Endothelial cell of umbilical vein (primary cell): Measurements from ENCODE around the gene ARHGAP18. TPM values are rescaled to one million over a fixed set of nuclear protein-coding genes. Genes with fewer than 3 reads are reported as not detected.

ENCODE experiments used
- BruUV-seq: library from RNA; stranded (reverse); fragments of 400-500 nt; replicated peaks from 2 replicates; lab custom pipeline; 2021; lab: Mats Ljungman, UMichigan
- CTCF ChIA-PET: fragments of 300-600, 350-600 bp; sonication (Branson Sonifier 250); formaldehyde crosslinking; loops from one replicate; lab custom pipeline; 2021; ENCODE audit warnings: antibody characterized with exemption, inconsistent platforms; lab: Charles Lee
- POLR2A ChIA-PET: fragments of 300-600, 350-600 bp; sonication (Branson Sonifier 250); formaldehyde crosslinking; loops from one replicate; lab custom pipeline; 2021; ENCODE audit warnings: antibody characterized with exemption, inconsistent platforms; lab: Charles Lee
- DNase-seq: peaks from one replicate; pipeline ENCODE4 v3.0.0-alpha.2; 2011; ENCODE audit warnings: low read depth, low spot score
- FAIRE-seq: peaks from 2 replicates; lab custom pipeline; 2011; peaks lifted over from hg19 to GRCh38; lab: Jason Lieb, UNC
- H2AFZ ChIP-seq: 2 replicates; pipeline ENCODE4 v1.6.0; 2012; ENCODE audit warnings: low read depth, low read length, control low read depth, inconsistent platforms
- H3K27ac ChIP-seq: 2 replicates; pipeline ENCODE4 v1.5.1; 2011; ENCODE audit warnings: low read depth, mild to moderate bottlenecking, control low read depth, low read length, moderate library complexity; ENCODE audit not compliant: insufficient read depth
- H3K27me3 ChIP-seq, 2 experiments: 2 replicates each; pipeline versions ENCODE4 v1.6.0 to v1.6.1; 2011; ENCODE audit warnings: low read length in 2 of 2, mixed read lengths in 1 of 2; ENCODE audit not compliant: control insufficient read depth in 2 of 2, insufficient read depth in 2 of 2
- H3K36me3 ChIP-seq, 2 experiments: 2 replicates in 1 of 2; 3 replicates in 1 of 2; pipeline ENCODE4 v1.5.1; 2011; ENCODE audit warnings: low read length in 2 of 2, mild to moderate bottlenecking in 1 of 2, moderate library complexity in 1 of 2; ENCODE audit not compliant: control insufficient read depth in 2 of 2, insufficient read depth in 2 of 2; ENCODE audit errors: extremely low read depth in 1 of 2
- H3K4me1 ChIP-seq: 3 replicates; pipeline ENCODE4 v1.5.1; 2011; ENCODE audit warnings: mild to moderate bottlenecking, low read length; ENCODE audit not compliant: control insufficient read depth, insufficient read depth; ENCODE audit errors: extremely low read depth
- H3K4me2 ChIP-seq: 2 replicates; pipeline ENCODE4 v1.6.1; 2011; ENCODE audit warnings: low read length, control low read depth, mixed read lengths; ENCODE audit not compliant: insufficient read depth
- H3K4me3 ChIP-seq, 3 experiments: fragments of 200-600 bp in 1 of 3; sonication (generic), shearing (Covaris generic) in 1 of 3; replicated peaks in 1 of 3; 2 replicates each; pipeline ENCODE4 v1.5.1; 2011 to 2016; ENCODE audit warnings: control low read depth in 3 of 3, low read length in 3 of 3, mild to moderate bottlenecking in 2 of 3, inconsistent platforms in 1 of 3, low read depth in 1 of 3, moderate library complexity in 1 of 3; ENCODE audit not compliant: insufficient read depth in 1 of 3
- H3K79me2 ChIP-seq: 2 replicates; pipeline ENCODE4 v1.6.0; 2012; ENCODE audit warnings: low read length, inconsistent platforms; ENCODE audit not compliant: control insufficient read depth, insufficient read depth
- H3K9ac ChIP-seq: replicated peaks from 2 replicates; pipeline ENCODE3; 2011; ENCODE audit warnings: low read length, control low read depth; ENCODE audit not compliant: insufficient read depth; ENCODE audit errors: extremely low read depth
- H3K9me1 ChIP-seq: replicated peaks from 3 replicates; pipeline ENCODE4 v1.6.0; 2011; ENCODE audit warnings: mild to moderate bottlenecking, low read length; ENCODE audit not compliant: control insufficient read depth, insufficient read depth; ENCODE audit errors: extremely low read depth
- H3K9me3 ChIP-seq: replicated peaks from 2 replicates; pipeline ENCODE4 v1.5.1; 2012; ENCODE audit warnings: low read length, inconsistent platforms; ENCODE audit not compliant: control insufficient read depth, insufficient read depth
- H4K20me1 ChIP-seq: replicated peaks from 2 replicates; pipeline ENCODE3; 2011; ENCODE audit warnings: mild to moderate bottlenecking, low read length; ENCODE audit not compliant: control insufficient read depth, insufficient read depth; ENCODE audit errors: extremely low read depth
- EZH2 ChIP-seq: IDR thresholded peaks from 2 replicates; pipeline ENCODE4 v1.6.1; 2012; ENCODE audit warnings: borderline replicate concordance, low read depth, mild to moderate bottlenecking, moderate library complexity, low read length, inconsistent platforms; ENCODE audit not compliant: severe bottlenecking
- FOS ChIP-seq: IDR thresholded peaks from 2 replicates; pipeline ENCODE4 v1.6.1; 2011; ENCODE audit warnings: mild to moderate bottlenecking, low read length, moderate library complexity, borderline replicate concordance; ENCODE audit not compliant: insufficient read depth
- GATA2 ChIP-seq: IDR thresholded peaks from 2 replicates; pipeline ENCODE4 v1.7.0; 2011; ENCODE audit warnings: low read depth, mild to moderate bottlenecking, moderate library complexity, mixed read lengths, low read length; ENCODE audit not compliant: insufficient read length, insufficient read depth
- JUN ChIP-seq: IDR thresholded peaks from 2 replicates; pipeline ENCODE4 v1.6.1; 2011; ENCODE audit warnings: borderline replicate concordance, low read depth; ENCODE audit not compliant: insufficient read length, insufficient read depth
- MYC ChIP-seq: IDR thresholded peaks from one replicate; pipeline ENCODE4 v1.6.1; 2011; ENCODE audit warnings: mild to moderate bottlenecking, low read depth, low read length
- POLR2A ChIP-seq: IDR thresholded peaks from 2 replicates; pipeline ENCODE4 v1.6.1; 2012; ENCODE audit warnings: low read depth, mild to moderate bottlenecking, control low read depth, low read length
- POLR2AphosphoS5 ChIP-seq: IDR thresholded peaks from 2 replicates; pipeline ENCODE4 v1.6.1; 2012; ENCODE audit warnings: low read depth, mild to moderate bottlenecking, control low read depth, low read length, moderate library complexity; ENCODE audit not compliant: insufficient read depth
- dilution Hi-C: fragments of 300-500 bp; cut with MboI; formaldehyde crosslinking; loops from one replicate; pipeline ENCODE4 v1.15.0; 2019; ENCODE audit warnings: low sequenced_read_pairs; ENCODE audit not compliant: extremely low pct_ligation_motif_present
- intact Hi-C: fragments of 100-400 bp; cut with micrococcal nuclease; formaldehyde crosslinking; loops from one replicate; pipeline ENCODE4 v1.10.0; 2022
- polyA plus RNA-seq, 4 experiments: library from polyadenylated mRNA; depleted of rRNA in 3 of 4; stranded (reverse) in 3 of 4; unstranded in 1 of 4; fragments of >200 nt; gene quantifications; 2 replicates each; pipeline versions ENCODE4 v1.2.1 to v1.2.3, GENCODE V29; 2011 to 2012; ENCODE audit warnings: missing spikeins in 1 of 4
- total RNA-seq: library from RNA; stranded (reverse); gene quantifications from 2 replicates; pipeline ENCODE4 v1.2.3, GENCODE V29; 2021
- TF ChIP-seq, protein P1 (sequence below): IDR thresholded peaks from 2 replicates; pipeline ENCODE4 v1.6.1; 2011; ENCODE audit not compliant: insufficient read depth, insufficient read length
- TF ChIP-seq, protein P2 (sequence below), 2 donors: IDR thresholded peaks; 1 replicate in 1 of 2; 2 replicates in 1 of 2; pipeline ENCODE4 v1.5.1; 2011; ENCODE audit warnings: low read length in 2 of 2, mild to moderate bottlenecking in 2 of 2, moderate library complexity in 2 of 2, control low read depth in 1 of 2, inconsistent platforms in 1 of 2, low read depth in 1 of 2; ENCODE audit not compliant: insufficient read depth in 1 of 2; ENCODE audit errors: extremely low read depth in 1 of 2

The ARHGAP18 gene
- total and polyA plus RNA-seq, 2 donors (not counting 3 experiments of a cell fraction or from before 2014, with no cell fraction given), result 13.1 to 86.1 TPM

DNA sequence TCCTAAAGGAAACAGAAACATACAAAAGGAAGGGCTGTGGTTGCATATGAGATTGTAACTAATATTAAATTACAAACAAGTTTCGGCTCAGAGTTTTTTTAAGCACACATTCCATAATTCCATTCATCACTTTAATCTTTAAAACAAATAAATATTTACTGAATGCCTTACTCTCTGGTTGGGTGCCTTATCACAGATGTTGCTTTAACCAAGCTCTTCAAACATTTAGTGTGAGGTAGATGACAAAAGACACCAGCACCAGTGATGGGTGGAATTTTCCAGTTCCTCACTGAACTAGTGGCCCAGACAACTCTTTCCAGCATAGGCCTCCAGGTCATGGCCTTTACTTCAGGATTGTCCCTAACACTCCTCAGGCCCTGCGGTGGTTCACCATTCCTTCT lies 58.7 kb downstream of the ARHGAP18 start:
- TF ChIP-seq POLR2A, result peak; percentile 26
- no peak for TF ChIP-seq FOS
- H3K27ac ChIP-seq, result peak overlapping the region; percentile 66
- POLR2A ChIA-PET, result no interaction called here

DNA sequence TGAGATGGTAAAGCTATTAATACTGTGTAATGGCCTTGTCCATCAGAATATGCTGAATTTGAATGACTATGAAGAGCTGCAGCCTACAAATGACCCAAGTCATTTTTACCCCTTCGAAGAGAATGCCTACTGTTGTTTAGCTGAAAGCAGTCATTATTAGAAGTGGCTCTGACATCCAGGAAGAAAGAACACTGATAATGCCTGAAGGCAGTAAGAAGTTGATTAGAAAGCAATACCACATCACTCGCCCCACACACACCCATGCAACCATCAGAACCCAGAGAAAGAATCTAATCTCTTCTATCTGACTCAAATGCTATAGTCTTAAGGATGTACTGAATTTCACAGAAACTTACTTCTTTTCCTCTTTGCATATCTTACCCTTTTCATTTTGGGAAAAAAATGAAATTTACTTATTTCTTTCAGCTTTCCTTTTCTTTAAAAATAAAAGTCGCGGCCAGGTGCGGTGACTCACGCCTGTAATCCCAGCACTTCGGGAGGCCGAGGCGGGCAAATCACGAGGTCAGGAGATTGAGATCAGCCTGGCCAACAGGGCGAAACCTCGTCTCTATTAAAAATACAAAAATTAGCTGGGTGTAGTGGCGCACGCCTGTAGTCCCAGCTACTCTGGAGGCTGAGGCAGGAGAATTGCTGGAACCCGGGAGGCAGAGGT lies 61.0 kb downstream of the ARHGAP18 start:
- no peak overlapping the region for H3K4me2 ChIP-seq
- no peaks in the 10 kb centered on the region for H4K20me1 ChIP-seq
- no peaks in the 10 kb centered on the region for H3K9me3 ChIP-seq
- peaks cover 78% of the 10 kb centered on the region for H3K4me1 ChIP-seq
- H3K9ac ChIP-seq, result no peak overlapping the region
- FAIRE-seq (no peak), DNase-seq (no peak)
- POLR2A ChIA-PET, result no interaction called here
- H3K36me3 ChIP-seq, result peaks cover 0 to 2% of the 10 kb centered on the region in 2 experiments
- H3K4me3 ChIP-seq, result no peak overlapping the region
- peaks cover 50% of the 10 kb centered on the region for H3K79me2 ChIP-seq
- no TSS peak for BruUV-seq
- intact Hi-C loops, result no loop called here
- TF ChIP-seq MYC, result no peak
- TF ChIP-seq POLR2A, result no peak
- no peak for TF ChIP-seq EZH2
- no peak for TF ChIP-seq JUN
- TF ChIP-seq GATA2, result no peak
- TF ChIP-seq, protein P1, sequence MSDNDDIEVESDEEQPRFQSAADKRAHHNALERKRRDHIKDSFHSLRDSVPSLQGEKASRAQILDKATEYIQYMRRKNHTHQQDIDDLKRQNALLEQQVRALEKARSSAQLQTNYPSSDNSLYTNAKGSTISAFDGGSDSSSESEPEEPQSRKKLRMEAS, result no peak
- no peak for TF ChIP-seq FOS
- TF ChIP-seq POLR2AphosphoS5, result no peak
- TF ChIP-seq, protein P2, sequence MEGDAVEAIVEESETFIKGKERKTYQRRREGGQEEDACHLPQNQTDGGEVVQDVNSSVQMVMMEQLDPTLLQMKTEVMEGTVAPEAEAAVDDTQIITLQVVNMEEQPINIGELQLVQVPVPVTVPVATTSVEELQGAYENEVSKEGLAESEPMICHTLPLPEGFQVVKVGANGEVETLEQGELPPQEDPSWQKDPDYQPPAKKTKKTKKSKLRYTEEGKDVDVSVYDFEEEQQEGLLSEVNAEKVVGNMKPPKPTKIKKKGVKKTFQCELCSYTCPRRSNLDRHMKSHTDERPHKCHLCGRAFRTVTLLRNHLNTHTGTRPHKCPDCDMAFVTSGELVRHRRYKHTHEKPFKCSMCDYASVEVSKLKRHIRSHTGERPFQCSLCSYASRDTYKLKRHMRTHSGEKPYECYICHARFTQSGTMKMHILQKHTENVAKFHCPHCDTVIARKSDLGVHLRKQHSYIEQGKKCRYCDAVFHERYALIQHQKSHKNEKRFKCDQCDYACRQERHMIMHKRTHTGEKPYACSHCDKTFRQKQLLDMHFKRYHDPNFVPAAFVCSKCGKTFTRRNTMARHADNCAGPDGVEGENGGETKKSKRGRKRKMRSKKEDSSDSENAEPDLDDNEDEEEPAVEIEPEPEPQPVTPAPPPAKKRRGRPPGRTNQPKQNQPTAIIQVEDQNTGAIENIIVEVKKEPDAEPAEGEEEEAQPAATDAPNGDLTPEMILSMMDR (IDR thresholded peaks at IDR 0.05; ENCODE audit: extremely low read depth in 1 of 2, insufficient read depth in 1 of 2, low read depth in 1 of 2, low read length in 2 of 2), result no peak
- no peak overlapping the region for H3K27ac ChIP-seq
- CTCF ChIA-PET, result interaction anchor here (0.9 to 1.3 kb wide), 3 partner anchors 11 to 35 kb away, joined by 3 read pairs; no protein-coding TSS in a partner anchor
- dilution Hi-C loops, result no loop called here
- no peak overlapping the region for H2AFZ ChIP-seq
- no peaks in the 10 kb centered on the region for H3K9me1 ChIP-seq
- no peaks in the 10 kb centered on the region for H3K27me3 ChIP-seq

More for the DNA sequence above, 58.7 kb downstream of the ARHGAP18 start:
- H3K9me3 ChIP-seq, result no peaks in the 10 kb centered on the region
- no peak overlapping the region for H3K4me3 ChIP-seq
- H3K27me3 ChIP-seq, result no peaks in the 10 kb centered on the region
- FAIRE-seq, result peak; percentile 47
- no peak overlapping the region for H2AFZ ChIP-seq
- CTCF ChIA-PET, result interaction anchor here (2.0 kb wide), 1 partner anchor 21 kb away, joined by 5 read pairs; no protein-coding TSS in a partner anchor
- peak overlapping the region; percentile 43 for H3K4me2 ChIP-seq
- intact Hi-C loops (no loop called here), dilution Hi-C loops (no loop called here)
- peak; percentile 66 for DNase-seq
- H3K9ac ChIP-seq, result peak overlapping the region; percentile 5
- peaks cover 0 to 2% of the 10 kb centered on the region in 2 experiments for H3K36me3 ChIP-seq
- H4K20me1 ChIP-seq, result no peaks in the 10 kb centered on the region
- no peaks in the 10 kb centered on the region for H3K9me1 ChIP-seq
- H3K4me1 ChIP-seq, result peaks cover 58% of the 10 kb centered on the region
- H3K79me2 ChIP-seq, result peaks cover 59% of the 10 kb centered on the region
- no TSS peak for BruUV-seq
